ENCODE measurements around the gene NEK1.

The NEK1 gene

GRCh38 chr4:169657470-169658107 lies 45.2 kb upstream of the NEK1 start:
- H3K27ac ChIP-seq = peak overlapping the region; percentile 94
- no peak for TF ChIP-seq CTCF (IDR thresholded peaks at IDR 0.05)
- TF ChIP-seq ZFX (IDR thresholded peaks at IDR 0.05; ENCODE audit: borderline replicate concordance) = no peak

- no peak overlapping the region for H3K27ac ChIP-seq
- no peak for TF ChIP-seq ZFX (IDR thresholded peaks at IDR 0.05; ENCODE audit: borderline replicate concordance)
- TF ChIP-seq CTCF (IDR thresholded peaks at IDR 0.05) = no peak
Observed at GRCh38 chr4:169655401-169655800, 43.0 kb upstream of the NEK1 start.

GRCh38 chr4:169652535-169652934 lies 40.2 kb upstream of the NEK1 start:
- no peak for TF ChIP-seq ZFX (IDR thresholded peaks at IDR 0.05; ENCODE audit: borderline replicate concordance)
- no peak overlapping the region for H3K27ac ChIP-seq

GRCh38 chr4:169650227-169650936 lies 38.0 kb upstream of the NEK1 start:
- peak overlapping the region; percentile 65 for H3K27ac ChIP-seq
- TF ChIP-seq CTCF (IDR thresholded peaks at IDR 0.05) = no peak
- no peak for TF ChIP-seq ZFX (IDR thresholded peaks at IDR 0.05; ENCODE audit: borderline replicate concordance)

- H3K27ac ChIP-seq = peak overlapping the region; percentile 65
Observed at GRCh38 chr4:169649545-169650226, 37.3 kb upstream of the NEK1 start.

GRCh38 chr4:169645627-169646026 lies 33.2 kb upstream of the NEK1 start:
- TF ChIP-seq CTCF (IDR thresholded peaks at IDR 0.05) = no peak
- no peak for TF ChIP-seq ZFX (IDR thresholded peaks at IDR 0.05; ENCODE audit: borderline replicate concordance)
- no peak overlapping the region for H3K27ac ChIP-seq

More at GRCh38 chr4:169649545-169650226, 37.3 kb upstream of the NEK1 start:
- no peak for TF ChIP-seq CTCF (IDR thresholded peaks at IDR 0.05)
- no peak for TF ChIP-seq ZFX (IDR thresholded peaks at IDR 0.05; ENCODE audit: borderline replicate concordance)

- H3K27ac ChIP-seq = no peak overlapping the region
- TF ChIP-seq CTCF (IDR thresholded peaks at IDR 0.05) = no peak
- no peak for TF ChIP-seq ZFX (IDR thresholded peaks at IDR 0.05; ENCODE audit: borderline replicate concordance)
Observed at GRCh38 chr4:169644802-169645201, 32.4 kb upstream of the NEK1 start.
